ENCODE measurements around the gene ZNF408. TPM values are rescaled to one million over a fixed set of nuclear protein-coding genes. Genes with fewer than 3 reads are reported as not detected.

The ZNF408 gene
- total RNA-seq, 2 experiments from 2014 or later = 11.4 to 12.0 TPM

- ChIA-PET POLR2A (no interaction called here), CTCF (no interaction called here)
These were observed 42.2 kb downstream of the ZNF408 start for GRCh38 chr11:46743043-46743442.

- ChIA-PET CTCF (no interaction called here), POLR2A (no interaction called here)
These were observed 43.0 kb downstream of the ZNF408 start for GRCh38 chr11:46743693-46744339.

- POLR2A ChIA-PET = no interaction called here
- CTCF ChIA-PET = no interaction called here
These were observed 44.5 kb downstream of the ZNF408 start for GRCh38 chr11:46745328-46745727.

- ChIA-PET POLR2A (no interaction called here), CTCF (no interaction called here)
These were observed 45.2 kb downstream of the ZNF408 start for GRCh38 chr11:46745995-46746394.

- POLR2A ChIA-PET = no interaction called here
These were observed 46.3 kb downstream of the ZNF408 start for GRCh38 chr11:46747150-46747549.

More at GRCh38 chr11:46747150-46747549, 46.3 kb downstream of the ZNF408 start:
- CTCF ChIA-PET = no interaction called here

Other genes with a start within 250 kb of the ZNF408 start
- 10 to 100 TPM; 28.7 to 28.9 TPM for gene AMBRA1, start 107.0 kb upstream of the ZNF408 start, total RNA-seq
- 1 to 10 TPM; 3.5 to 3.6 TPM for gene HARBI1, start 83.8 kb upstream of the ZNF408 start, total RNA-seq
- gene ATG13, start 83.5 kb upstream of the ZNF408 start, total RNA-seq = 10 to 100 TPM; 52.5 to 59.0 TPM
- gene ARHGAP1, start 412 bp upstream of the ZNF408 start, total RNA-seq = 10 to 100 TPM; 52.9 to 54.4 TPM
- not detected for gene F2, start 18.2 kb downstream of the ZNF408 start, total RNA-seq
- 100 to 1,000 TPM; 130 to 133 TPM for gene CKAP5, start 145.2 kb downstream of the ZNF408 start, total RNA-seq
- gene LRP4, start 217.5 kb downstream of the ZNF408 start, total RNA-seq = under 1 TPM; 0.19 to 0.38 TPM
- gene CSTPP1, start 235.7 kb downstream of the ZNF408 start, total RNA-seq = 10 to 100 TPM; 15.7 to 16.0 TPM